WTC11 (cell line): ENCODE data around the gene RFX4.

Source experiments
- ATF2 ChIP-seq: sonication (generic); formaldehyde crosslinking; IDR thresholded peaks from 2 replicates; pipeline ENCODE4 v1.8.1; 2022; ENCODE audit warnings: low read depth, missing genetic modification reagents, borderline replicate concordance
- CDX4 ChIP-seq: fragments of 250-450 bp; sonication (Bioruptor Pico); IDR thresholded peaks from 2 replicates; pipeline ENCODE4 v1.9.0; 2021; ENCODE audit warnings: moderate library complexity, mild to moderate bottlenecking, inconsistent platforms, borderline replicate concordance
- CTCF ChIP-seq: fragments of 200-600 bp; IDR thresholded peaks from 2 replicates; pipeline ENCODE4 v1.8.0; 2022; ENCODE audit warnings: antibody characterized with exemption
- E2F4 ChIP-seq: sonication (generic); formaldehyde crosslinking; IDR thresholded peaks from 2 replicates; pipeline ENCODE4 v1.8.1; 2022; ENCODE audit warnings: low read depth, mild to moderate bottlenecking, moderate library complexity, missing genetic modification reagents, borderline replicate concordance
- FOXK1 ChIP-seq: sonication (generic); formaldehyde crosslinking; IDR thresholded peaks from 2 replicates; pipeline ENCODE4 v1.8.0; 2022; ENCODE audit warnings: mild to moderate bottlenecking, moderate library complexity, missing genetic modification reagents
- KAT7 ChIP-seq: sonication (generic); formaldehyde crosslinking; IDR thresholded peaks from 2 replicates; pipeline ENCODE4 v1.8.1; 2023; ENCODE audit warnings: missing genetic modification reagents, mild to moderate bottlenecking, borderline replicate concordance
- MAX ChIP-seq: sonication (generic); formaldehyde crosslinking; IDR thresholded peaks from 2 replicates; pipeline ENCODE4 v1.8.0; 2022; ENCODE audit warnings: mild to moderate bottlenecking, missing genetic modification reagents
- MLX ChIP-seq: sonication (generic); formaldehyde crosslinking; IDR thresholded peaks from 2 replicates; pipeline ENCODE4 v1.8.1; 2023; ENCODE audit warnings: mild to moderate bottlenecking, missing genetic modification reagents, moderate library complexity
- TEAD4 ChIP-seq: sonication (generic); formaldehyde crosslinking; IDR thresholded peaks from 2 replicates; pipeline ENCODE4 v1.8.0; 2022; ENCODE audit warnings: mild to moderate bottlenecking, missing genetic modification reagents
- USF2 ChIP-seq: sonication (generic); formaldehyde crosslinking; IDR thresholded peaks from 2 replicates; pipeline ENCODE4 v1.8.1; 2023; ENCODE audit warnings: mild to moderate bottlenecking, missing genetic modification reagents, moderate library complexity
- ZNF219 ChIP-seq: sonication (generic); formaldehyde crosslinking; IDR thresholded peaks from 2 replicates; pipeline ENCODE4 v1.8.0; 2023; ENCODE audit warnings: missing genetic modification reagents, mild to moderate bottlenecking, borderline replicate concordance

- no peak for TF ChIP-seq ATF2 (CRISPR knock-in tag)
- TF ChIP-seq CTCF: no peak
- no peak for TF ChIP-seq USF2
- TF ChIP-seq MAX (CRISPR knock-in tag): no peak
- TF ChIP-seq E2F4 (CRISPR knock-in tag): no peak
- TF ChIP-seq FOXK1 (CRISPR knock-in tag): no peak
- TF ChIP-seq MLX (CRISPR knock-in tag): no peak
- TF ChIP-seq CDX4: no peak
- no peak for TF ChIP-seq KAT7 (CRISPR knock-in tag)
- no peak for TF ChIP-seq ZNF219
- TF ChIP-seq TEAD4 (CRISPR knock-in tag): no peak
These were observed 89.7 kb downstream of the RFX4 start for GRCh38 chr12:106672314-106673025.
